GM12801 (cell line): ENCODE measurements around the gene KCNQ1.

Experiments
- TF ChIP-seq, protein P1 (sequence below): IDR thresholded peaks from one replicate; pipeline ENCODE4 v1.5.1; 2011; ENCODE audit warnings: control low read depth; ENCODE audit not compliant: insufficient read length; ENCODE audit errors: extremely low read depth

Gene KCNQ1

DNA sequence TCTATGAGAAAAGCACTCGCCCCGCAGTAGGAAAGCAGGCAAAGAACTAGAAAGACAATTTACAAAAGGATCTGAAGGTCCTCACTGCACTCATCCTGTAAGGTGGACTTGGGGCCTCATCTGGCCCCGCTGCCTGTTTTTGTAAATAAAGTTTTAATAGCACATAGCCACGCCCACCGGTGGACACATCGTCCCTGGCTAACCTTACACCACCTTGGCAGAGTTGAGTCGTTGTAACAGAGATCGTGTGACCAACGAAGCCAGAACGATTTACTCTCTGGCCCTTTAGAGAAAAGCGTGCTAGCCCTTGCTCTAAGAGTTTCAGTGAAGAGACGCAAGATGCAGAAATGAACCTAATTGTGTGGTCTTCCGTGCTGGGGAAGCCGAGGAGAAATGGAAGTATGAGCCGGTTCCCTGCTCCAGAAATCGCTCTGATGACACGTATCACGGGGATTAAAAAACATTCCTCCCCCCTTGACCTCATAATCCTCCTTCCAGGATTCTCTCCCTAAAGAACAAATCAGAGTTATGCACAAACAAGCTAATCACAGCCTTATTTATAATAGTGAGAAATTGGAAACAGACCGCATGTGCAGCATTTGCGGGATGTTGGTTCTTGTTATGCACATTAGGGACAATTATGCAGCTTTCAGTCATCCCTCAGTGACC lies 360.7 kb downstream of the KCNQ1 start:
- TF ChIP-seq, protein P1, sequence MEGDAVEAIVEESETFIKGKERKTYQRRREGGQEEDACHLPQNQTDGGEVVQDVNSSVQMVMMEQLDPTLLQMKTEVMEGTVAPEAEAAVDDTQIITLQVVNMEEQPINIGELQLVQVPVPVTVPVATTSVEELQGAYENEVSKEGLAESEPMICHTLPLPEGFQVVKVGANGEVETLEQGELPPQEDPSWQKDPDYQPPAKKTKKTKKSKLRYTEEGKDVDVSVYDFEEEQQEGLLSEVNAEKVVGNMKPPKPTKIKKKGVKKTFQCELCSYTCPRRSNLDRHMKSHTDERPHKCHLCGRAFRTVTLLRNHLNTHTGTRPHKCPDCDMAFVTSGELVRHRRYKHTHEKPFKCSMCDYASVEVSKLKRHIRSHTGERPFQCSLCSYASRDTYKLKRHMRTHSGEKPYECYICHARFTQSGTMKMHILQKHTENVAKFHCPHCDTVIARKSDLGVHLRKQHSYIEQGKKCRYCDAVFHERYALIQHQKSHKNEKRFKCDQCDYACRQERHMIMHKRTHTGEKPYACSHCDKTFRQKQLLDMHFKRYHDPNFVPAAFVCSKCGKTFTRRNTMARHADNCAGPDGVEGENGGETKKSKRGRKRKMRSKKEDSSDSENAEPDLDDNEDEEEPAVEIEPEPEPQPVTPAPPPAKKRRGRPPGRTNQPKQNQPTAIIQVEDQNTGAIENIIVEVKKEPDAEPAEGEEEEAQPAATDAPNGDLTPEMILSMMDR: no peak

GRCh38 chr11:2806351-2807024 lies 361.7 kb downstream of the KCNQ1 start:
- TF ChIP-seq, protein P1: no peak

- TF ChIP-seq, protein P1: no peak
These were observed 362.3 kb downstream of the KCNQ1 start for GRCh38 chr11:2807025-2807681.

DNA sequence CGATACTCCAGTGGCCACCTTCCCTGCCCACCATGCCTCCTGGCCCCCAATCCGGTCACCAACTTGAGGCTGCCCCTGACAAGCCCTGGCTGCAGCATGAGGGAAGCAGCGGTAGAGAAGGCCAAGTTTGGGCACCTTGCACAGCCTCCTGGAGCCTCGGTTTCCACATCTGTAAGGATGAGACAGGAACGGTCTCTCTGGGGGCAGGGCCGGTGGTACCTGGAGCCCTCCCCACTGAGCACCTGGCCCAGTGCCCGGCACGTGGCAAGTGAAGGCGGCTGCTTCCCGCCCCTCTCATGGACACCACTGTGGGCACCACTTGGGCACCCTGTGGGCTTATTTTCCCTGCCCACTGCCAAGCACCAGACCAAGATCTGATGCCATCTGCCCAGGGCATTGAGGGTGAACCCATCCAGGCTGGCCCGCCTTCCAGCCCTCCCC lies 363.0 kb downstream of the KCNQ1 start:
- TF ChIP-seq, protein P1: no peak

GRCh38 chr11:2808850-2809846 lies 364.3 kb downstream of the KCNQ1 start:
- TF ChIP-seq, protein P1: no peak

GRCh38 chr11:2809854-2810253 lies 365.0 kb downstream of the KCNQ1 start:
- TF ChIP-seq, protein P1: no peak
